PC-9 (cell line): ENCODE data around the gene TSC22D2. TPM values are rescaled to one million over a fixed set of nuclear protein-coding genes. Genes with fewer than 3 reads are reported as not detected.

Source experiments
- BruUV-seq: library from RNA; stranded (reverse); fragments of 400-500 nt; replicated peaks from 2 replicates; lab custom pipeline; 2021; lab: Mats Ljungman, UMichigan
- CTCF ChIA-PET: fragments of 300-600 bp; sonication (Branson Sonifier 250); formaldehyde crosslinking; loops from one replicate; lab custom pipeline; 2022; ENCODE audit warnings: antibody characterized with exemption; lab: Charles Lee
- POLR2A ChIA-PET: fragments of 300-600 bp; sonication (Branson Sonifier 250); formaldehyde crosslinking; loops from one replicate; lab custom pipeline; 2022; ENCODE audit warnings: antibody characterized with exemption; ENCODE audit not compliant: unreplicated experiment; lab: Charles Lee
- DNase-seq, 2 experiments: peaks; one replicate each; pipeline versions ENCODE4 v3.0.0 to v3.0.0-alpha.2; 2015 to 2022; ENCODE audit warnings: mixed read lengths in 1 of 2
- H2AFZ ChIP-seq: fragments of 200-600 bp; sonication (generic); 2 replicates; pipeline ENCODE4 v1.8.1; 2017; ENCODE audit warnings: antibody characterized with exemption
- H3F3A ChIP-seq: fragments of 200-600 bp; sonication (generic); 2 replicates; pipeline ENCODE4 v1.8.1; 2017; ENCODE audit warnings: antibody characterized with exemption, mild to moderate bottlenecking, low read depth; ENCODE audit not compliant: insufficient read depth
- H3K27ac ChIP-seq: fragments of 200-600 bp; sonication (generic); 2 replicates; pipeline ENCODE4 v1.6.1; 2016; ENCODE audit warnings: mixed run types
- H3K27me3 ChIP-seq: fragments of 200-600 bp; sonication (generic); 2 replicates; pipeline ENCODE4 v1.6.1; 2016; ENCODE audit warnings: low read depth, mixed run types; ENCODE audit not compliant: insufficient read depth
- H3K36me3 ChIP-seq: fragments of 200-600 bp; sonication (generic); 2 replicates; pipeline ENCODE4 v1.6.1; 2016; ENCODE audit warnings: low read depth, mixed run types
- H3K4me1 ChIP-seq: fragments of 200-600 bp; sonication (generic); replicated peaks from 2 replicates; pipeline ENCODE4 v1.6.1; 2016; ENCODE audit warnings: mixed run types; ENCODE audit not compliant: insufficient read depth
- H3K4me2 ChIP-seq: fragments of 200-600 bp; sonication (generic); 2 replicates; pipeline ENCODE4 v1.6.1; 2017; ENCODE audit warnings: mixed run types
- H3K4me3 ChIP-seq: fragments of 200-600 bp; sonication (generic); 2 replicates; pipeline ENCODE4 v1.6.1; 2016; ENCODE audit warnings: mixed run types
- H3K79me2 ChIP-seq: fragments of 200-600 bp; sonication (generic); 2 replicates; pipeline ENCODE4 v1.6.1; 2017; ENCODE audit warnings: low read depth, mixed run types
- H3K9me2 ChIP-seq: fragments of 200-600 bp; sonication (generic); 2 replicates; pipeline ENCODE4 v1.8.1; 2017; ENCODE audit warnings: mild to moderate bottlenecking; ENCODE audit not compliant: insufficient read depth
- H3K9me3 ChIP-seq: fragments of 200-600 bp; sonication (generic); 2 replicates; pipeline ENCODE4 v1.8.1; 2016; ENCODE audit warnings: low read depth; ENCODE audit not compliant: insufficient read depth
- H4K20me1 ChIP-seq: fragments of 200-600 bp; sonication (generic); 2 replicates; pipeline ENCODE4 v1.8.1; 2017; ENCODE audit not compliant: insufficient read depth
- EZH2 ChIP-seq: fragments of 200-600 bp; sonication (generic); IDR thresholded peaks from 2 replicates; pipeline ENCODE4 v1.8.0; 2017; ENCODE audit warnings: antibody characterized with exemption, low read depth
- intact Hi-C: fragments of 100-400 bp; cut with micrococcal nuclease; formaldehyde crosslinking; loops from one replicate; pipeline ENCODE4 v1.10.0; 2022; ENCODE audit not compliant: unreplicated experiment
- total RNA-seq: library from RNA; stranded (reverse); gene quantifications from 2 replicates; pipeline ENCODE4 v1.2.3, GENCODE V29; 2021
- TF ChIP-seq, protein P1 (sequence below): fragments of 200-600 bp; sonication (generic); conservative IDR thresholded peaks from 2 replicates; pipeline ENCODE4 v1.6.1; 2017; ENCODE audit warnings: mixed run types, antibody characterized with exemption, mild to moderate bottlenecking, moderate library complexity

Gene TSC22D2
- total RNA-seq, 1 experiment from 2014 or later: 32.0 TPM

DNA sequence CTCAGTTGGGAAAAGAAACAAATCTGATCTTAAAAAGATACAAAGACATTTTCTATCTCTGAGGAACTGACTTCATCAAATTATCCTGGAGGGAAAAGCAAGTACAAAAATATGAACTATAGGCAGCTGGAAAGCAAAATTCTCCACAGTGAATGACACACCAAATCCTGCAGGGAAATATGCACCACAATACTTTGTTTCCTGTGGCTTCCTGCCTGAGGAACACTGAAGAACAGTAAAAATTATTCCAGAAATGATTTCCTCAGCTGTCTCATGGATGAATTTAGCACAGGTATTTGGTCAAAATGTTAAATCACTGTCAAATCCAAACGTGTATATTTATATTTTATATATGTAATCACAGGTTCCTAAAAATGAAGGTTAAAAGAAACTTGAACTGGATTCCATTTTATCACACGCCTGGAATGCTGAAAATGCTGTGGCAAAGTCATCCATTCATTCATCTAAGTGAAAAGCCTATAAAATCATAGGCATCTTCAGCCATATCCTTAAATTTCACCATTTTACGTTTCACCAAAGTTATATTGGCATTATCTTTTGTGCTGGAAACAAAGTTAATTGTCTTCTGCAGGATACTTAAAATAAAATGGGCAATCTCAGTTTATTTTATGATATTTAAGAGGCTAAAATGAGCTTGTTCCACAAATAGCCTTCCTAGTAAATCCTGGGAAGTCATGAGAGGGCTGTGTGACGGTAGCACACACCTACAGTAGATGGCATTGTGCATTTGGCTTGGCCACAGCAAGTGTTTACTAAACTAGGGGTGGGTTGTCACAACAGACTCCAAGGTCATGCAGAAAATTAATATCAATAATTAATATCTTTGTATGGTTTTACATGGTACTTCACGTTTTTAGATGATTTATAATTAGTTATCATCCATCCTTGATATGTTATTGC lies 19.3 kb upstream of the TSC22D2 start:
- Histone ChIP-seq H3K9me3 (no peaks in the 10 kb centered on the region), H3K27ac (no peak overlapping the region), H3K4me1 (peaks cover 10% of the 10 kb centered on the region; the same call in 1 of the 2 replicates), H3K79me2 (no peaks in the 10 kb centered on the region), H4K20me1 (no peaks in the 10 kb centered on the region), H2AFZ (no peak overlapping the region), H3K36me3 (no peaks in the 10 kb centered on the region), H3F3A (no peaks in the 10 kb centered on the region), H3K4me2 (no peak overlapping the region), H3K4me3 (no peak overlapping the region), H3K9me2 (no peaks in the 10 kb centered on the region), H3K27me3 (no peaks in the 10 kb centered on the region)
- no TSS peak for BruUV-seq
- intact Hi-C loops: no loop called here
- DNase-seq: no peak
- POLR2A ChIA-PET: no interaction called here
- CTCF ChIA-PET: interaction anchor here (0.6 kb wide), 1 partner anchor 114 kb away, joined by 4 read pairs; no protein-coding TSS in a partner anchor
- TF ChIP-seq, protein P1, sequence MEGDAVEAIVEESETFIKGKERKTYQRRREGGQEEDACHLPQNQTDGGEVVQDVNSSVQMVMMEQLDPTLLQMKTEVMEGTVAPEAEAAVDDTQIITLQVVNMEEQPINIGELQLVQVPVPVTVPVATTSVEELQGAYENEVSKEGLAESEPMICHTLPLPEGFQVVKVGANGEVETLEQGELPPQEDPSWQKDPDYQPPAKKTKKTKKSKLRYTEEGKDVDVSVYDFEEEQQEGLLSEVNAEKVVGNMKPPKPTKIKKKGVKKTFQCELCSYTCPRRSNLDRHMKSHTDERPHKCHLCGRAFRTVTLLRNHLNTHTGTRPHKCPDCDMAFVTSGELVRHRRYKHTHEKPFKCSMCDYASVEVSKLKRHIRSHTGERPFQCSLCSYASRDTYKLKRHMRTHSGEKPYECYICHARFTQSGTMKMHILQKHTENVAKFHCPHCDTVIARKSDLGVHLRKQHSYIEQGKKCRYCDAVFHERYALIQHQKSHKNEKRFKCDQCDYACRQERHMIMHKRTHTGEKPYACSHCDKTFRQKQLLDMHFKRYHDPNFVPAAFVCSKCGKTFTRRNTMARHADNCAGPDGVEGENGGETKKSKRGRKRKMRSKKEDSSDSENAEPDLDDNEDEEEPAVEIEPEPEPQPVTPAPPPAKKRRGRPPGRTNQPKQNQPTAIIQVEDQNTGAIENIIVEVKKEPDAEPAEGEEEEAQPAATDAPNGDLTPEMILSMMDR: no peak
- TF ChIP-seq EZH2: no peak

DNA sequence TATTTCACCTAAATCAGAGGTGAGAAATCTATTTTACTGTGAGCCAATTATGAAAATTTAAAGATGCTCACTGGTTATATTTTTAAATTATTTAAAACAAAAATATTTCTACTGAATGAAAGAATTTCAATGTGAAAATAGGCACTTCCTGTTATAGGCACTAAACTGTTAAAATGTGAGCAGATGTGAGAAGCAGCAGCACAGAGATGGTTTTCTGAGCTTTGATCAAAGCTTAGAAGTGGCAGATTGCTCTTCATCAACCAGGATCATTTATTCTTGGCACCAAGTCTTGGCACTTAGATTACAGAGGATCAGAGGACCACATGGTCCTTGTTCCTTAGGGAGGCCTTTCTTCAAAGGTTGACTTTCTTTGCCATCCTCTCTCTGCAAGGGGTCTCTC lies 18.0 kb upstream of the TSC22D2 start:
- no peak for DNase-seq
- no TSS peak for BruUV-seq
- H3K4me3 ChIP-seq: no peak overlapping the region
- intact Hi-C loops: no loop called here
- H3K9me2 ChIP-seq: no peaks in the 10 kb centered on the region
- H4K20me1 ChIP-seq: no peaks in the 10 kb centered on the region
- H3K27me3 ChIP-seq: no peaks in the 10 kb centered on the region
- TF ChIP-seq EZH2: no peak
- TF ChIP-seq, protein P1: no peak
- H3K79me2 ChIP-seq: no peaks in the 10 kb centered on the region
- no peaks in the 10 kb centered on the region for H3K9me3 ChIP-seq
- H3K27ac ChIP-seq: no peak overlapping the region
- ChIA-PET POLR2A (no interaction called here), CTCF (no interaction called here)
- H3F3A ChIP-seq: no peaks in the 10 kb centered on the region
- H3K36me3 ChIP-seq: no peaks in the 10 kb centered on the region
- no peak overlapping the region for H3K4me2 ChIP-seq
- H3K4me1 ChIP-seq: peaks cover 10% of the 10 kb centered on the region; the same call in 1 of the 2 replicates
- H2AFZ ChIP-seq: no peak overlapping the region

DNA sequence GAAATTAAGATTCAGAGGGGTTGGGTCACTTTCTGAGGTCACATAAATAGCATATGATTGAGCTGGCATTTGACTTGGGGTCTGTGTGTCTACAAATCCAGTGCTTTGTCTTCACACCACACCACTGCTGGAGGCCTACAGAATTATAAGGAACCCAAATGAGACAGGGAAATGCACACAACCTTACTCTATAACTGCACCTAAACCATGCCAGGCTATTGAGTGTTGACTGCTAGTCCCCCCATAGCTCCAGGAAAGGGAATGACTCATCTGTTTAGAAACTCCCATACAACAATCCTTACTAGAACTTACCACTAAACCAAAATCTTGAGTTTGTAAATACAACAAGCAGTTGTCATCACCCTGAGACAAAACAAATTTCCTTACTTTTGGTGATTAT lies 16.9 kb upstream of the TSC22D2 start:
- Histone ChIP-seq H3K9me3 (no peaks in the 10 kb centered on the region), H4K20me1 (no peaks in the 10 kb centered on the region), H3K27ac (no peak overlapping the region), H3K4me3 (no peak overlapping the region), H3K4me1 (peaks cover 10% of the 10 kb centered on the region; the same call in 1 of the 2 replicates), H3K27me3 (no peaks in the 10 kb centered on the region), H3K79me2 (no peaks in the 10 kb centered on the region), H3K4me2 (no peak overlapping the region), H3K36me3 (no peaks in the 10 kb centered on the region), H3K9me2 (no peaks in the 10 kb centered on the region), H3F3A (no peaks in the 10 kb centered on the region), H2AFZ (no peak overlapping the region)
- ChIA-PET CTCF (no interaction called here), POLR2A (interaction anchor here (0.7 kb wide), 1 partner anchor 16 kb away, joined by 4 read pairs; no protein-coding TSS in a partner anchor)
- no peak for DNase-seq
- intact Hi-C loops: no loop called here
- no TSS peak for BruUV-seq
- TF ChIP-seq, protein P1: no peak
- no peak for TF ChIP-seq EZH2
